A549 treated with AZD9567 at 1 μM for 4 hours (cell line): ENCODE data around the gene NOSIP. TPM values are rescaled to one million over a fixed set of nuclear protein-coding genes. Genes with fewer than 3 reads are reported as not detected.

Experiments used
- total RNA-seq: library from RNA; stranded (reverse); fragments of 200-300 nt; extraction: Qiagen RNA extraction; gene quantifications from 5 replicates; pipeline ENCODE4 v1.2.3, GENCODE V29; 2022; ENCODE audit not compliant: insufficient read depth

The NOSIP gene, protein sequence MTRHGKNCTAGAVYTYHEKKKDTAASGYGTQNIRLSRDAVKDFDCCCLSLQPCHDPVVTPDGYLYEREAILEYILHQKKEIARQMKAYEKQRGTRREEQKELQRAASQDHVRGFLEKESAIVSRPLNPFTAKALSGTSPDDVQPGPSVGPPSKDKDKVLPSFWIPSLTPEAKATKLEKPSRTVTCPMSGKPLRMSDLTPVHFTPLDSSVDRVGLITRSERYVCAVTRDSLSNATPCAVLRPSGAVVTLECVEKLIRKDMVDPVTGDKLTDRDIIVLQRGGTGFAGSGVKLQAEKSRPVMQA
- total RNA-seq: 82.3 to 118 TPM (median 113 TPM) in 5 replicates

GRCh38 chr19:49580264-49581006 lies at the start of gene NOSIP:
NOSIP (minus strand) TSS chr19:49580556; CDS start chr19:49560691, 19,865 bp downstream.

GRCh38 chr19:49590971-49591730 lies 10.8 kb upstream of the NOSIP start, which contains the start of gene PRR12:
PRR12 (plus strand) TSS chr19:49591182; CDS start chr19:49591655, 473 bp downstream.

DNA sequence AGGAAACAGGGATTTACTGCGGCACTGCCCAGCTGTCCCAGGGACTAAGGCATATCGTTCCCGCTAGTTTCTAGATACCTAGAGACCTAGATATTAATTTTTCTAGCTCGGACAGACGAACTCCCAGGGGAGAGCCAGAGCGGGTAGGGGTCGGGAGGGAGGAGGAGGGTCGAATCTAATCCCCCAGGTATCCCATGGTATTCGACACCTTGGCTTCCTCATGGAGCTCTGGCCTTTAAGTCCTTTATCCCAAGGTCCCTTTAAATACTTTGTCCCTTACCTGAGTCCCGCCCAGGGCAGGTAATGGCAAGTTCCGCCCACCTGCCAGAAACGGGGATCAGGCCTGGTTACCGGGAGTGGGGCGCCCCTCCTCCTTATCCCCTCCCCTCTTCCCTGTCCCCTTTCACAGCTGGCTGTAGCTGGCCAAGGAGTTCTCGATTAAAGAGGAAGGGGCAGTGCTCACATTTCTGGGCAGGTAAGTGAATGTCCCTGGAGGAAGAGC lies 702 bp upstream of the NOSIP start, which contains the start of gene PRRG2:
PRRG2 (plus strand) TSS at position 310 of the 502 bp plus-strand sequence. CDS start 1,904 bp downstream, outside the sequence.

Other genes with a start within 250 kb of the NOSIP start
- not detected in 5 replicates for gene CD37, start 245.2 kb downstream of the NOSIP start, total RNA-seq
- gene TEAD2, start 218.1 kb downstream of the NOSIP start, total RNA-seq: 13.2 to 33.0 TPM (median 16.2 TPM) in 5 replicates
- 0.50 to 0.55 TPM (median 0.53 TPM) in 4 of 5 replicates, not detected in the other for gene DKKL1, start 216.7 kb downstream of the NOSIP start, total RNA-seq
- gene KASH5, start 192.3 kb downstream of the NOSIP start, total RNA-seq: 0.20 TPM in 1 of 5 replicates, not detected in the others
- gene PTH2, start 157.1 kb downstream of the NOSIP start, total RNA-seq: not detected in 5 replicates
- 0.12 to 0.19 TPM (median 0.15 TPM) in 4 of 5 replicates, not detected in the other for gene GFY, start 155.2 kb downstream of the NOSIP start, total RNA-seq
- 0.63 to 3.0 TPM (median 0.82 TPM) in 5 replicates for gene SLC17A7, start 139.0 kb downstream of the NOSIP start, total RNA-seq
- gene PIH1D1, start 128.7 kb downstream of the NOSIP start, total RNA-seq: 66.4 to 97.1 TPM (median 93.3 TPM) in 5 replicates
- 13.4 to 27.9 TPM (median 27.3 TPM) in 5 replicates for gene ALDH16A1, start 127.3 kb downstream of the NOSIP start, total RNA-seq
- gene FLT3LG, start 106.3 kb downstream of the NOSIP start, total RNA-seq: 0.89 to 1.6 TPM (median 1.1 TPM) in 4 of 5 replicates, not detected in the other
- gene RPL13A, start 92.9 kb downstream of the NOSIP start, total RNA-seq: 3,480 to 4,206 TPM (median 3,972 TPM) in 5 replicates
- 3,818 to 4,072 TPM (median 3,919 TPM) in 5 replicates for gene RPS11, start 84.1 kb downstream of the NOSIP start, total RNA-seq
- 22.8 to 30.5 TPM (median 30.2 TPM) in 5 replicates for gene FCGRT, start 67.9 kb downstream of the NOSIP start, total RNA-seq
- 1.8 to 4.0 TPM (median 2.4 TPM) in 5 replicates for gene RCN3, start 52.6 kb downstream of the NOSIP start, total RNA-seq
- 0.71 to 1.0 TPM (median 0.86 TPM) in 4 of 5 replicates, not detected in the other for gene PRRG2, start 760 bp upstream of the NOSIP start, total RNA-seq
- gene PRR12, start 10.6 kb upstream of the NOSIP start, total RNA-seq: 21.3 to 31.8 TPM (median 29.3 TPM) in 5 replicates
- gene RRAS, start 59.6 kb upstream of the NOSIP start, total RNA-seq: 70.6 to 148 TPM (median 141 TPM) in 5 replicates
- 39.7 to 68.6 TPM (median 64.4 TPM) in 5 replicates for gene SCAF1, start 61.7 kb upstream of the NOSIP start, total RNA-seq
- gene IRF3, start 85.3 kb upstream of the NOSIP start, total RNA-seq: 92.2 to 110 TPM (median 99.0 TPM) in 5 replicates
- gene BCL2L12, start 85.4 kb upstream of the NOSIP start, total RNA-seq: 71.8 to 79.2 TPM (median 75.2 TPM) in 5 replicates
- 414 to 496 TPM (median 439 TPM) in 5 replicates for gene PRMT1, start 96.7 kb upstream of the NOSIP start, total RNA-seq
- gene ADM5, start 109.0 kb upstream of the NOSIP start, total RNA-seq: 3.6 to 6.2 TPM (median 5.7 TPM) in 5 replicates
- 5.0 to 13.7 TPM (median 11.4 TPM) in 5 replicates for gene CPT1C, start 110.6 kb upstream of the NOSIP start, total RNA-seq
- gene TSKS, start 182.8 kb upstream of the NOSIP start, total RNA-seq: not detected in 5 replicates
- gene AP2A1, start 186.4 kb upstream of the NOSIP start, total RNA-seq: 55.3 to 61.9 TPM (median 56.1 TPM) in 5 replicates
- gene FUZ, start 232.7 kb upstream of the NOSIP start, total RNA-seq: 12.6 to 14.5 TPM (median 13.6 TPM) in 5 replicates
- 57.3 to 69.4 TPM (median 66.8 TPM) in 5 replicates for gene MED25, start 237.7 kb upstream of the NOSIP start, total RNA-seq